T47D (cell line): ENCODE data around the gene PHLDA2.

ENCODE experiments used
- DNase-seq, 2 experiments: peaks; one replicate each; pipeline versions ENCODE4 v3.0.0 to v3.0.0-alpha.2; 2011 to 2012; ENCODE audit warnings: low read depth in 1 of 2, low spot score in 1 of 2
- JUND ChIP-seq: IDR thresholded peaks from 2 replicates; pipeline ENCODE4 v1.6.1; 2012; ENCODE audit warnings: low read depth
- in situ Hi-C: cut with HindIII; loops from 2 replicates; pipeline ENCODE4 v1.10.0; 2016; ENCODE audit warnings: low sequenced_read_pairs, low pct_unique_long_range_greater_than_20kb

The PHLDA2 gene

DNA sequence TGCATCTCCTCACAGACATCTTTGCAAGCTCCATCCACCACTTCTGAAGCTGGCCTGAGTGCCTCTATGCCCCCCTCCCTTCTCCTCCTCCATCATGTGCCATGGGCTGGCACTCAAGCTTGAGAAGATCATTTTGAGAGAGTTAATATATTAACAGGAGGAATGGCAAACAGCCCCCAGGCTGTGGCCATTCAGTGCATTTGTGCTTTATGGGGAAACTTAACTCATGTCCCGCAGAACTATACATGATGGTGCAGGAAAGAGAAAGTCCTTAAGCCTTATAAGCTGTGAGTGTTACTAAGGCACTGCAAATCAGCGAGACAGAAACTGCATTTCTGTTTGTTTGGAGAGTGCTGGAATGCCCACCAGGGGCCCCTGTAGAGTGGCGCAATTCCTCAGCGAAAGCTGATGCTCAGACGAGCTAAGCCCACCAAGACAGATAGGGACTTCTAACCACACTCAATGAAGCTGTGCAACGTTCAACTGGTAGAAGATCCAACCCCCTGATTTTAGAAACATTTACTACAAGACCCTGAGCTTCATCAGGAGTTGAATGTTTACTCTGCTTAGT, 26.8 kb upstream of the PHLDA2 start:
- in situ Hi-C loops, result no loop called here
- no peak for TF ChIP-seq JUND
- DNase-seq, result no peak

DNA sequence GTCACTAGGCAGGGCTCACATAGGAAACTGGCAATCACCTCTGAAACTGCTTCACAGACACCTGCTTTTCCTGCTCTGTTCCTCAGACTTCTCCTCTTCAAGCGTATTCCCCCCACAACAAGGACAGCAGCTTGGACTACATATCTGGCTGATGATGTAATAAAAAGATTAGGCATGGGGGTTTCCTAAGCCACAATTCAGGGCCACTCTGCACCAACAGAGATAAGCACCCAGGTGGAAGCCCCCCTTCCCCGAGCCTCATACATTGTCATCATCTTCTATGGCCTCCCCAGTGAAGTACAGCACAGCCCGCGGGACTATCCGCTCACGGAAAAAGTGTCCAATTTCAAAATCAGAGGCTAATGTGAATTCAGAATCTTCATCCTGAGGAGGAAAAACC, 25.0 kb upstream of the PHLDA2 start:
- DNase-seq, result no peak
- no peak for TF ChIP-seq JUND
- in situ Hi-C loops, result no loop called here

DNA sequence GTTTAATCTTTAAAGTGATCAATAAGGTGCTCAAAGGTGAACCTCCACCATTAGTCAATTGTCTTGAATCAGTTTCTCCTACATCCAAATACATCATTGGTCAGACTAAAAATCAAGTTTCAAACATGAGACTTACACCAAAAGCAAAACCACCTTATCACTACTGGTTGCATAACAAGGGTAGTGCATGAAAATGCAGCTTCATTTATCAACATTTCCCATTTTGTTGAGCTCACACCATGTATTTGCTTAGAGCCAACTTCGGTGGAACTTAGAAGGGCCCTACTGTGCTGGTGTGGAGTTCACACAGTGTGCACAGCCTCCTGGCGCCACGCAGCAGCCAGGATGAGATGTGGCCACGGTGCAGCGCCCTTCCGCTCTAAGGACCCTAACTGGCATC, 23.1 kb upstream of the PHLDA2 start:
- no peak for TF ChIP-seq JUND
- in situ Hi-C loops, result no loop called here
- no peak for DNase-seq

DNA sequence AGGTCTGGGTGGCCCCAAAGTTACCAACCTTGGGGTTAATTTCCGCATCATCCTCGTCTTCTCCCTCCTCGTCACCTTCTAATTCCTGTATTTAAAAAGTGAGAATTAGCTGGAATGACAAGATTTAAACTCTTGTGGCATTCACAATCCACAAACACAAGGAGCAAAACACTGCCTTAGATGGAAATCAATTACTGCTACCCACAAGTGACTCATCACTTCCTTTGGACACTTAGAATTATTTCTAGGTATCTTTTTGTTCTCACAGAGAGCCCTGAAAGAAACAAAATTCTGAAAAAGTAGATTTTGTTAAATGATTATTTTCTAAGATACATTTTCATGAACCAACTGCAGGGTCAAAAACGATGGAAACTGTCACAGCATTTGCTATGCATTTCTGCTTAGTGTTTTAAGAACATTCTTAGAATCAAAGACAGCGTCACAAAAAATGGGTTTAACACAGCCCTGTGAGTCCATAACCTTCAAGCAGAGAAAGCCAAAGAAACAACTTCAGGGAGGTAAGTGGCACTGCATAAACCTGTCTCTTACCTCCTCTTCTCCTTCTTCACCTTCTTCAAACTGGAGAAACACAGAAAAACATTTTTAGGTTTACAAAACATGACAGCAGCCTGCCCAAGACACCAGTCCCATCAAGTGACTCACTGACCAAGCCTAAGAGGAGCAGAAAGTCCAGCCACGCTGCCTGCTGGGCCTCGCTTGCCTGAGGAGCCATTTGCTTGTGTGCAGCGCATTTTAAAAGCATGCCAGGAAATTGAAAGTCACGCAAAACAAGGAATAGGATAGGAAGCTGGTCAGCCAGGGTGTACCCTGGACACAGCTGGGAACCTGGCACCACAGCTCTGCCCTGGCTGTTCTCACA, 22.3 kb upstream of the PHLDA2 start:
- no peak for DNase-seq
- TF ChIP-seq JUND, result no peak

DNA sequence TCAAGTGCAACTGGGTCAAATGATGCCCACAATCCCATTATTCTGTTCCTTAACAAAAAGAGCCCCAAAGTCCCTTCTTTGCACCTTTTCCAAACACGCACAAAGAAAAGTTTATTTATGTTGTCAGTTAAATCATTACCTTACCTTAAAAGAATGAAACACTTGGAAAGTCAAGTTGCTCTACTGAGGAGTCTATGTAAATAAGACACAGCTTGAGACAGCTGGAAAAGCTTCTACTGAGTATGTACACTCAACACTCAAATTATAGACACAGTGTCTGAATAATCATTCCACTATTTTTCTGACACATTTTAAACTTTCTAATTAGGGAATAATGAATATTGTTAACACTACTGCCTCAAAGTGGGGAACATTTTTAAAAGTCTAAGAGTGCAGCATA, 21.6 kb upstream of the PHLDA2 start:
- DNase-seq, result no peak
- TF ChIP-seq JUND, result no peak
- in situ Hi-C loops, result no loop called here

More for the DNA sequence above, 22.3 kb upstream of the PHLDA2 start:
- in situ Hi-C loops, result no loop called here

DNA sequence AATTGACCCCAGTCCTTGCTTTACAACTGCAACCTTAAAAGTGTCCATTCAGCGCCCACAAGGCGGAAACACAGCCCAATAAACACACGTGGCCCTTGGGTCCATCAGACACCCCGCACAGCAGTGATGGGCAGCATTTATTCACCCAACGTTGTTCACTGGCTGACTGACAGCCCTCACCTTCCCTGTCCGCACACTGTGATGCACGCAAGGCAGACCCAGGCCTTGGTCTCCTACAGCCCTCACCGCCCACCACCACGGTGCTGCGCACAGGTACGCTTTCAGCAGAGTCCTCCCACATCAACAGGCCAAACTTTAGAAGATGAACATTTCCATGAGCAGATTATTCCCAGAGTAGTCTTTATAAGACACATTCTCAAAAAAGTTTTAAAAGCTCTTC, 20.7 kb upstream of the PHLDA2 start:
- TF ChIP-seq JUND, result no peak
- in situ Hi-C loops, result no loop called here
- no peak for DNase-seq

DNA sequence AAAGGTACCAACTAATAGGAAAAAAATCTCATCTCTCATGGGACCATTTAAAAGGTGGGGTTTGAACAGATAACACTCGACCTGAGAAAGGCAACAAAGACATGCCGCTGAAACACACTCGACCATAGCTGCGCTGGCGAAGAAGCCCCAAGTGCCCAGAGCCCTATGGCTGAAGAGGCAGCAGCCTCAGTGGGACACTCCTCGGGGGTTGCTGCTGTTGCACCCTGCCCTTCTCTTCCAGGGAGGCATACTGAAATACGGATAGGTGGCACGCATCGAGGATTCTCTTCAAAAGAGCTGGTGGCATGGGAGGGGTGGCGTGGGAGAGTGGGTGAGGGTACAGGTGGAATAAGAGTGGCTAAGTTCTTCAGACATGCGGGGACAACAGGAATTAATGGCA, 18.5 kb upstream of the PHLDA2 start:
- in situ Hi-C loops, result no loop called here
- no peak for DNase-seq
- no peak for TF ChIP-seq JUND

DNA sequence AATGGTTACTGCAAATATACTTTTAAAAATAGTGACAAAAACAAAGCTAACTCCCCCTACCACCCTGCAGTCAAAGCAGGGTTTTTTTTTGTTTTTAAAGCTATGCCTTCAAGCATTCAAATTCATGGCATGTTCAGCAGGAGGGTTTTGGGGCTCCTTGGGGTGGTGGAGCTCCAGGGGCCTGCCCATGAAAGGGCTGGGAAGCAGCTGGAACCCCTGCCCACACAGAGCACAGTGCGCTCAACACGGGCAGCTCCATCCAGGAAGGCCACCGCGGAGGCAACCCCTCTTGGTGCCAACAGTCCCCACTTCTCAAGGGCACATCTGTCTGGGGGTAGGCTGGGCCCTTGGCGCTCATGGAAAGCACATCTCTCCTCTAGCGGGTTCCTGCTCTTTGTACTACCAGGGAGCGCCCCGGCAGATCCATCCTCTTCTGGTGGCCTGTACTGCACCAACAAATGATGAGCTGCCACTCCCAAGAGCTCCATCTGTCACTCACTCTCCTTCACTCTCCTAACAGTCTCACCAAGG, 16.6 kb upstream of the PHLDA2 start:
- no peak for DNase-seq
- in situ Hi-C loops, result no loop called here
- TF ChIP-seq JUND, result no peak

DNA sequence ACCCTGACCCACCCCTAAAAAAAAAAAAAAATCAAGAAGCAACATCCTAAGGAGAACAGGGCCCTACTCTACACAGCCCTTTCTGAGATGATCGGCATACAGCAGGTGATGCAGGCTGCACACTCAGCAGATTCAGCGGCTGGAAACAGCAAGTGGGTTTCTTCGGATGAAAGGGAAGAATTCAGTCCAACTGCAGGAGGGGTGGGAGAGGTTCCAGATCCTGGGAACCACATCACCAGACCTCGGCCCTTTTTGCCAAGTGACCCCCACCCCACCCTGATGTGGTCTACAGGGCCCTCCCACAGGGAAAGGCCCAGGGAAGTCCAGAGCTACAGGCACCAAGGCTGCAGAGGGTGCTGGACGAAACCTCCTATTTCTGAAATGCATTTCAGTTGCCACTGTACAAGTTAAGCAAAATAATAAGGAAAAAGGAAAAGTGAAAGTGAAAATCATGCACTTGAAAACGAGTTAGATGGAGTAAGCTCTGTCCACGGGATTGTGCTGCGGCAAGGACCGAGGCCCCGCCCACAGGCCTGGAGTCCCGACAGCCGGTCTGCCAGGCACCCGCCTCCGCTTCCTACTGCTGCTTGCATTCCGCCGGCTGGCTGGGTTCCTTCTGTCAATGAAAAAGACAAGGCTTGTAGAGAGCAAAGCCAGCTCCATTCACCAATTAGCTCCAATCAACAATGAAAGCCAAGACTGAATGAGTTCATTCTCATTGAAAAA, 16.0 kb upstream of the PHLDA2 start:
- in situ Hi-C loops, result no loop called here
- no peak for DNase-seq
- no peak for TF ChIP-seq JUND

DNA sequence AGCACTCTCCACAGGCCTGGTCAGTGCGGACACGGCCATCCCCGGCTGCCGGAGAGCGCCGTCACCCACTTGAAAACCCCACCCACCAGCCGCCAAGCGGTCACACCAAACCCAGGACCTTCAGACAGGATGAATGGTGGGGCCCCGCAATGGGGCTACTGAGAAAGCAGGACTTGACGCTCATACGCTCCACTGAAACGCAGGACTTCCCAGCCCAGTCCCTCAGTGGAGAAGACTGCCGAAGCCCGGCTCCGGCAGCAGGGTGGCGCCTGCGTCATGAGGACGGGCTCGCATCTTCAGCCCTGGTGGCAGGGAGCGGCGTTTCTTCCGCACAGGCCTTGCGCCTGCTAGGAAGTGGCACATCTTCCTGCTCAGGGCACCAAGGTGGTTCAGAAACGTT, 15.3 kb upstream of the PHLDA2 start:
- in situ Hi-C loops, result no loop called here
- DNase-seq, result no peak
- TF ChIP-seq JUND, result no peak

DNA sequence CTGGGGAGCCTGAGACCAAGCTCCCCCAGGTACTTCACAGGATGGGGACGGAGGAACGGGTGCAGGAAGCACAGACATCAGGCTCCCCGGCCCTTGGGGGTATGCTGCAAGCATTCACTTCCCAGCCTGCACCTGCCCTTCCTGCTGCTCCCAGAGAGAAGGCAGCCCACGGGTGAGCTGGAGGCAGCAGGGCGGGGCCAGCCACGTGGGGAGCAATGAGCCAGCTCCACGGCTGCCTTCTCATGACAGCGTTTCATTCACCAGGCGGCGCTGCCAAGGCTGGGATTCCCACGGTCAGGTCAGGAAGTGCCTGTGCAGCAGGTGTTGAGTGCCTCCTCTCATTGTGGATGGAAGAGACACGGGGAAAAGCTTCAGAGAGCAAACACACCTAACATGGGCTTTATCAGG, 14.5 kb upstream of the PHLDA2 start:
- no peak for DNase-seq
- in situ Hi-C loops, result no loop called here

DNA sequence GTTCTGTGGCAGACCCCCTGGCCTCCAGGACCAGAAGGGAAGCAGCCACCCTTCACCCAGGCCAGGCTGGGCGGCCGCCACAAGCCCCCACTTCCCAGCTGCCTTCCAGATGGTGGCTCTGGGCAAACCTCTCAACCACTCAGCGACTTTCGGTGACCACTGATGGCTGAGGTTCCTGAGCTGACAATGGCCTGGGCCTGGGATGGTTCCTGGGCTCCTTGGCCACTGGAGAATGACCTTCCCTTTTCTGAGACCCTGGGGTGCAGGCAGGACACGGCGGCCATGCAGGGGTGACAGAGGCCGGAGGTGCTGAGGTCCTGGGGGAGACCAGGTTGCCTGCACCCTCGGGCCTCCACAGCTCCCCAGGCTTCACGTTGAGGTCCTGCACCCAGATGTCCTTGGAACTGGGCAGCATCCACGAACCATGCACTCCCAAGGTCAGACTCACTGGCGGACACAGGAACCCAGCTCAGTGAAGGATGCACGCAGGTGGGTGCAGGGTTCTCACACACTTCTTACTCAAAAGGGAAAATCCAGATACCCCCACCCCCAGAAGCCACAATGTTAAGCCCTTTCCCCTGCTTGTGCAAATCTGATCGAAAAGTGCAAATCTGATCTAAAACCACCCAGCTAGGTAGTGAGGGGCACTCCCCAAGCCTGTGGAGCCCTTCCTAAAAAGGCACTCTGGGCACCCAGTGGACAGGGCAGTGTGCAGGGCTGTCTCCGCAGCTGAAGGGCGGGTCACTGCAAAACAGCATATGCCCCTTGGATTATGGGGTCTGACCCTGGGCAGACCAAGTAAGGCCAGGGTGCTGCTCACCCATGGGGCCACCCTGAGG, 13.9 kb upstream of the PHLDA2 start:
- in situ Hi-C loops, result no loop called here
- TF ChIP-seq JUND, result no peak

More for the DNA sequence above, 14.5 kb upstream of the PHLDA2 start:
- no peak for TF ChIP-seq JUND

More for the DNA sequence above, 13.9 kb upstream of the PHLDA2 start:
- no peak for DNase-seq
